ENCODE data around the gene BAIAP2.
A peak's percentile ranks its signal among the peaks of the same experiment; 100 is the strongest.

BAIAP2 gene

DNA sequence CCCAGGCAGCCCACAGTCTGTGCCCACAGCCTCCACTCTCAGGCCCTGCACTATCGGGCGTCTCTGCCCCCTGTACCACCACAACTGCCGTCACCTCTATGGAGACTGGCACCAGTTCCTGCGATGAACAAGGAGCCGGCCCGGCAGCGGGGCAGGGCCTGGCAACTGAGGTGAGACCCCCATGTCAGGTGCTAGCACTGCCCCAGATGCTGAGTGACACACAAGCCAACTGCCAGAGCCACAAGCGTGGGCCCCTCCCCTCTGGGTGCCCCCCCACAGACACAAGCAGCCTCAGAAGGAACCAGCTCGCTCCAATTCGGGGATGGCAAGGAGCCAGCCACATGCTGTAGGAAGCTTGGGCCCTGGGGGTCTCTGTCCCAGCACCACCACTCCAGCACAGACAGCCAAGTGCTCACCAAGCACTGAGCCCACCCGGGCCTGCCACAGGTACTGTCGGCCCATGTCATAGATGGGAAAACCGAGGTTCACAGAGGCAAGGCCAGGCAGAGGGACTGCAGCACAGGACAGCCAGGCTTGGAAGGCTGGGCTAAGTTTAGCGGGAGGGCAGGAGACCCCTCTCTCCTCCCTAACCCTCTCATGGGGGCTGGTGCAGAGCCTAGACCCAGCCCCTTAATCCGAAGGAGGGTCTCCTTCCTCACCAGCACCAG is 128.9 kb downstream of the BAIAP2 start:
- no peak for DNase-seq

DNA sequence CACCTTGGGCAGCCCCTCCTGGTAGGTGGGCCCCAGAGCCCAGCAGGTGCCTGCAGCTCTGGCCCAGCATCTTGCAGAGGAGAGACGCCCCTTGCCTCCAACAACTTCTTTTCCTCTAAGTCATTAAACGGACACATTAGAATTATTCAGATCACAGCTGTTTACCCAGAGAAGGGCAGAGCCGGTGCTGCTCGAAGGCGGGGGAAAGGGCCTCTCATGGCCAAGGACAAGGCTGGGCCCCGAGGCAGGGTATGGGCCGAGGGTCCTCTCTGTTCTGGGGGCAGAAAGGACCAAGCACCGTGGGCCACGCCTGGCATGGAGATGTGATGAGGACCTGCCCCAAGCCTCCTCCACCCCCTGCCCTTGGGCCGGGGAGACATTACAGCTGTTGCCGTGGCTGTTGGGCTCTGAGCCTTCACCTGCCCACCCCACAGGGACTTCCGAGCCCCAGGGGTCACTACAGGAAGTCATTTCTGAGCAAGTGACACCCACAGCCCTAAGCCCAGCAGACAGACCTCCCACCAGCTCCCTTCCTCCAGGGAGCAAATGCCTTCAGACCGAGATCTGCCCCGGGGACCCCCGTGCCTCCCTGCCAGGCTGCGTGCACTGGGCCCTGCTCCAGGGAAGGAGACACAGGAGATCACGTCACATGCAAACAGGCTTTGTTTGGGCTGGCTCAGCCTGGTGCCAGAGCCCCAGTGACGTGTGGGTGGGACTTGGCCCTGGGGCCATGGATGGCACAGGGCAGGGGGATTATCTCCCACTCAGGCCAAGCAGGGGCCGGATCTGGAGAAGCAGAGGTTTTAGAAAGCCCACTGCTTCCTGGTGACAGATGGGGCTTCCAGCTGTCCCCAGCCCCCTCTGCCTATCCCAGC is 129.7 kb downstream of the BAIAP2 start:
- peak; percentile 19 for DNase-seq

DNA sequence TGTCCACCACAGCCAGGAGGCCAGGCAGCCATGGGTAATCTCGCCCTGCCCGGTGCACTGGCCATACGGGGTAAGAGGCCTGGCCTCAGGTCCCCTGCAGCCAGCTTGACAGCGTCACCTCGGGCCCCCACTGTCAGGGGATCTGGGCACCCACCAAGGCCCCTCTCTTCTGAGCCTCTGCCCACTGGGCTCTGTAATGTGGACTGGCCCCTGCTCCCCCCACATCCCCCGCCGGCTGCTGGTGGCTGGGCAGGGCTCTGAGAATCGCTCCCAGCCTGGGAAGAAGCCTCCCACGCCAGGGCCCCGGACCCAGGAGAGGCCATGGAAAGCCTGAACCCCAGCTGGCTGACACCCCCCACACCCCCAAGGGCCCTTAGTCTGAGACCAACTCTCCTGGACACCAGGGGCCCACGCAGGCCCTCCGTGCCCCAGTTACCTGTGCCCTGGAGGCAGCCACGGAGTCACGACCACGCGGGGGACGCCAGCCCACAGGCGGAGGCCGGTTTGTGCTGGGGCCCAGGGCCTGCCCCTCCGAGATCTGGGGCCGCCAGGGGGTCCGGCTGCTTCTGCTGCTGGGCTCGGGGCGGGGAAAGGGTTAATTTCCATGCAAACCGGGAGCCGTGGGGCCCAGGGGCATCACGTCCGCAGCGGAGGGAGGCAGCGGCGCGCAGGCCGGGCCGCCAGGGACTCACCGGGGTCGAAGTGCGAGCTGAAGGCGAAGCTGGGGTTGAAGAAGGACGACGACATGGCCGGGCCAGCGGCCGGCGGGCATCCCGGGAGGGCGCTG is 130.5 kb downstream of the BAIAP2 start, which contains the start of gene PVALEF:
Gene PVALEF, plus strand, starts transcription at position 262 of the 787 bp plus-strand sequence. CDS start 15,720 bp downstream, outside the sequence.
- no peak for DNase-seq

DNA sequence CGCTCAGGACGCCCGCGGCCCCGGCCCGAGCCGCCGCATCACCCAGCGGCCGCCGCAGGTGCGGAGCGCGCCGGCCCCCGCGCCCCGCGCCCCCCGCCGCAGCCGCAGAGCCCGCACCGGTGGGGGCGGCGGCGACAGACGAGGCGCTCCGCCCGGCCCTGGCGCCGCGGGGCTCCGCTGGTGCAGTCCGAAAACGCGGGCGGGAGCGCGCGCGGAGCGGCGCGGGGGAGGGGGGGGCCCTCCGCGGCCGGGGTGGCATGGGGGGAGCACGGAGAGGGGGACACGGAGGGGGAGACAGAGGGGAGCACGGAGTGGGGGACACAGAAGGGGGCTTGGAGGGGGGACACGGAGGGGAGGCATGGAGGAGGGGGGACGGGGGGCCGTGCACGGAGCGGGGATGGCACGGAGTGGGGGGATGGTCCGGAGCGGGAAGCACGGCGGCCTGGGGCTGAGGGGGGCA is 131.1 kb downstream of the BAIAP2 start, which contains the start of gene AATK:
Gene AATK, minus strand, starts transcription at position 189 of the 460 bp plus-strand sequence. CDS start 229 bp downstream, outside the sequence.
- DNase-seq, result no peak
